ENCODE measurements around the gene CUX1. TPM values are rescaled to one million over a fixed set of nuclear protein-coding genes. Genes with fewer than 3 reads are reported as not detected.
A peak's percentile ranks its signal among the peaks of the same experiment; 100 is the strongest.

The CUX1 gene
- total RNA-seq, 2 donors from 2014 or later: 24.7 to 26.2 TPM

DNA sequence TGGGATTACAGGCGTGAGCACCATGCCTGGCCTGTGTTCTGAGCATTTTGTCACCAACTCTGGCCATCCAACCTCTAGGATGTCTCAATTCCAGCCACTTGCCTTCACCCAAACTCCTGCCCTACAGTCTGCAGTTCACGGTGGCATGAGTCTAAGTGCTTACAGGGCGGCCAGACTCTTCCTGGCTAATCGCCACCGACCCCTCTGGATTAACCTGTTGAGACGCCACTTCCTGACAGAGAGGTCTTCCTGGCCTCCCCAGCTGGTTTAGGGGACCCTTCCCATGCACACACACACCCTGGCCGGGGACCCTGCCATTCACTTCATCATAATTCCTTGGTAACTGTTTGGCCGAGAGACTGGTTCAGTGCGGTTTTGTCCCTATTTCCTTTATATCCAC, 257.7 kb downstream of the CUX1 start:
- no peak overlapping the region for H3K4me3 Mint-ChIP-seq
- no peaks in the 10 kb centered on the region for H3K9me3 Mint-ChIP-seq
- no peak for ATAC-seq (replicated peaks in 1 of 2)
- H3K4me1 Mint-ChIP-seq (ENCODE audit: low read depth): no peaks in the 10 kb centered on the region
- peaks cover 3 to 6% of the 10 kb centered on the region in 2 donors for H3K36me3 Mint-ChIP-seq (ENCODE audit: insufficient read depth in 2 of 2)
- no peak overlapping the region for H3K27ac Mint-ChIP-seq
- no peak for DNase-seq
- no peaks in the 10 kb centered on the region for H3K27me3 Mint-ChIP-seq (ENCODE audit: low read depth)

- no peaks in the 10 kb centered on the region for H3K4me1 Mint-ChIP-seq (ENCODE audit: low read depth)
- peaks cover 4% of the 10 kb centered on the region in 2 donors for H3K36me3 Mint-ChIP-seq (ENCODE audit: insufficient read depth in 2 of 2)
- H3K27me3 Mint-ChIP-seq (ENCODE audit: low read depth): no peaks in the 10 kb centered on the region
- H3K4me3 Mint-ChIP-seq: no peak overlapping the region
- no peak overlapping the region for H3K27ac Mint-ChIP-seq
- ATAC-seq (replicated peaks in 1 of 2) (no peak), DNase-seq (no peak)
- no peaks in the 10 kb centered on the region for H3K9me3 Mint-ChIP-seq
Measured at GRCh38 chr7:102075553-102076135, 258.2 kb downstream of the CUX1 start.

GRCh38 chr7:102077081-102077480, 259.7 kb downstream of the CUX1 start:
- H3K4me3 Mint-ChIP-seq: no peak overlapping the region
- peaks cover 9 to 10% of the 10 kb centered on the region in 2 donors for H3K36me3 Mint-ChIP-seq (ENCODE audit: insufficient read depth in 2 of 2)
- no peaks in the 10 kb centered on the region for H3K4me1 Mint-ChIP-seq (ENCODE audit: low read depth)
- no peaks in the 10 kb centered on the region for H3K27me3 Mint-ChIP-seq (ENCODE audit: low read depth)
- H3K27ac Mint-ChIP-seq: peak overlapping the region; percentile 4
- ATAC-seq (replicated peaks in 1 of 2): no peak
- DNase-seq: no peak
- H3K9me3 Mint-ChIP-seq: peaks cover 0 to 4% of the 10 kb centered on the region in 2 donors

DNA sequence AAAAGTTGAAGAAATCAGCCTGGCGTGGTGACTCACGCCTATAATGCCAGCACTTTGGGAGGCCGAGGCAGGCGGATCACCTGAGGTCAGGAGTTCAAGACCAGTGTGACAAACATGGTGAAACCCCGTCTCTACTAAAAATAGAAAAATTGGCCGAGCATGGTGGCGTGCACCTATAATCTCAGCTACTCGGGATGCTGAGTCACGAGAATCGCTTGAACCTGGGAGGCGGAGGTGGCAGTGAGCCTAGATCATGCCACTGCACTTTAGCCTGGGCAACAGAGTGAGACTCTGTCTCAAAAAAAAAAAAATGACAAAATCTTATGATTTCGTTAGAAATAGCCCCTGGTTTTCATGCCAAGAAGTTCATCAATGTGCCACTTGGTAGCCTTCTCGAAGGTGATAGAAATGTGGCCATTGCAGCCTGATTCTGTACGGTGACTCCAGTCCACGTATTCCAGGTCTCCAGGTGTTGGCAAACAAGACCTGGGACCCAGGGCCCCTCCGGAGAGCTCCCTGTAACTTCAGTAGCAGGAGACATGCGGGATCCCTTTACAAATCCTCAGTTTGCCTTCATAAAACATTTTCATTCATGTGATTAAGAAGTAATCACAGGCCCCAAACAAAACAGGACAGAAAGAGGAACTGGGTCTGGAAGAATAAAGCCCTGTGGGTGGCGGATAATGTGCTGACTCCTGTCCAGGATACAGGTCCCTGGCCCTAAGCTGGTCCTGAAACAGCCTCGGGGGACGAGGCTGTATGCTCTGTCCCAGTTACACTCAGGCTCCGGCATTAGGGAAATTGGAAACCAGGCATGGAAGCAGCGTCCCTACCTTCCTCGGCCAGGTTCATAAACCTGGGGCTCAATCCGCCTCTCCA, 262.0 kb downstream of the CUX1 start:
- Mint-ChIP-seq H3K4me3 (no peak overlapping the region), H3K4me1 (ENCODE audit: low read depth) (no peaks in the 10 kb centered on the region), H3K27ac (no peak overlapping the region), H3K36me3 (ENCODE audit: insufficient read depth in 2 of 2) (peaks cover 9 to 13% of the 10 kb centered on the region in 2 donors), H3K9me3 (peaks cover 0 to 4% of the 10 kb centered on the region in 2 donors), H3K27me3 (ENCODE audit: low read depth) (no peaks in the 10 kb centered on the region)
- ATAC-seq (replicated peaks in 1 of 2): no peak
- DNase-seq: no peak

GRCh38 chr7:102080019-102080433, 262.6 kb downstream of the CUX1 start:
- Mint-ChIP-seq H3K9me3 (peaks cover 0 to 4% of the 10 kb centered on the region in 2 donors), H3K36me3 (ENCODE audit: insufficient read depth in 2 of 2) (peaks cover 9 to 13% of the 10 kb centered on the region in 2 donors), H3K4me1 (ENCODE audit: low read depth) (no peaks in the 10 kb centered on the region), H3K4me3 (no peak overlapping the region), H3K27me3 (ENCODE audit: low read depth) (no peaks in the 10 kb centered on the region), H3K27ac (no peak overlapping the region)
- DNase-seq (no peak), ATAC-seq (replicated peaks in 1 of 2) (no peak)

DNA sequence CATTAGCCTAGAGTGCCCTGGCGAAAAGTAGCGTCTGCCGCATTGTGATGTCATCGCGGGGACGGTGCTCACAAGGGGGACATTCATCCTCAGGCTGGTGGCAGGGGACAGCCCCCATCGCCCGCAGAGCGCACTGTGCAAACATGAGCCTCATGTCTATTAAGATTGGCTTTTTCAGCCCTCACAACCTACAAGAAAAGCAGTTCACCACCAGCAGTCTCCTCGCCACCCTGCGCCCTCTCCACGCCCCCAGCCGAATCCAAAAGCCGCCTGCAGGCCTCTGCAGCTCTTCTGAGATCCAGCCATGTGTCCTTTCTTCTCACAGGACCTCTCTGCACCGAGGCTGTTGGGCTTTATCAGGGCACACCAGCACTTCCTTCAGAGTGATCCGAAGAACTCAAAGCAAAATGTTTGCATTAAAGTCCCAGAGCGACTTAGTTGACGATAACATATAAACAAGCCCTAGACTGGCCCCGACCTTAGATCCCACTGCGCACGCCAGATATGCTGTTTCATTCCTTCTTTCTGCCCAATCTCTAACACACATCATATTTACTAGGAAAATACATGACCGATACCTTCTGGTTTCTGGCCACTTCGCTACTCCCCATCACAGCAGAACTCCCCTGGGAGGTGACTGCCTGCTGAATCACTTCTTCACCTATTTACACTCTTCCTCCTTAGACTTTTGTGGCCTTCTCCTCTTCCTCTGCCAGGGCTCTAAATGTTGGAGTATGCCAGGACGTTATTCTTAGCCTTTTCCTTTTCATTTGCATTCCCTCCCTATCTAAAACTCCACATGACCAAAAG, 263.2 kb downstream of the CUX1 start:
- Mint-ChIP-seq H3K4me1 (ENCODE audit: low read depth) (no peaks in the 10 kb centered on the region), H3K36me3 (ENCODE audit: insufficient read depth in 2 of 2) (peaks cover 14 to 15% of the 10 kb centered on the region in 2 donors), H3K27ac (no peak overlapping the region), H3K9me3 (peaks cover 4 to 5% of the 10 kb centered on the region in 2 donors), H3K27me3 (ENCODE audit: low read depth) (no peaks in the 10 kb centered on the region), H3K4me3 (no peak overlapping the region)
- ATAC-seq (replicated peaks in 1 of 2): no peak
- no peak for DNase-seq

GRCh38 chr7:102081244-102081627, 263.8 kb downstream of the CUX1 start:
- Mint-ChIP-seq H3K4me1 (ENCODE audit: low read depth) (no peaks in the 10 kb centered on the region), H3K27ac (no peak overlapping the region), H3K36me3 (ENCODE audit: insufficient read depth in 2 of 2) (peaks cover 17 to 18% of the 10 kb centered on the region in 2 donors)

DNA sequence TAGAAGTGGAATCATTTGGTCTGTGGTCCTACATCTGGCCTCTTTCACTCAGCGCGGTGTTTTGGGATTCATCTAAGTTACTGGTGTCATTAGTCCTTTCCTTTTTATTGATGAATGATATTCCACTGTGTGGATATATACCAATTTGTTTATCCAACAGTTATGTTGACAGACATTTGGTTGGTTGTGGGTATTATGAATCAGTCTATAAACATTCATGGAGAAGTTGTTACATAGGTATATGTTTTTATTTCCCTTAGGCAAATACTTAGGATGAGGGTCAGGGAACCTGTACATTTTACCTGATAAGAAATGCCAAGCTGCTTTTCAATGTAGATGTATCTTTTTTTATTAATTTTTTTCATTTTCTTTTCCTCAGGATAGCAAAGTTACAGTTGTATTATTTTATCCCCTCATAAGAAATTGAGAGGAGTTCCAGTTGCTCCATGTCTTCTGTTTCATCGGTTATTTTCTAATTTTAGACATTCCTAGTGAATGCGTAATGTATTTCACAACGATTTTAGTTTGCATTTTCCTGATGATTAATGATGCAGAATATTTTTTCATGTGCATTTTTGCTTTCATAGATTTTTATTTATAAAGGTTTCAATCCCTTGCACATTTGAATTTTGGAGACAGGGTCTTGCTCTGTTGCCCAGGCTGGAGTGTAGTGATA, 265.4 kb downstream of the CUX1 start:
- H3K27ac Mint-ChIP-seq: no peak overlapping the region
- no peaks in the 10 kb centered on the region for H3K27me3 Mint-ChIP-seq (ENCODE audit: low read depth)
- peaks cover 6 to 9% of the 10 kb centered on the region in 2 donors for H3K9me3 Mint-ChIP-seq
- no peak overlapping the region for H3K4me3 Mint-ChIP-seq
- no peak for DNase-seq
- H3K4me1 Mint-ChIP-seq (ENCODE audit: low read depth): no peaks in the 10 kb centered on the region
- peaks cover 18 to 21% of the 10 kb centered on the region in 2 donors for H3K36me3 Mint-ChIP-seq (ENCODE audit: insufficient read depth in 2 of 2)
- no peak for ATAC-seq (replicated peaks in 1 of 2)

More at GRCh38 chr7:102081244-102081627, 263.8 kb downstream of the CUX1 start:
- DNase-seq: no peak
- no peaks in the 10 kb centered on the region for H3K27me3 Mint-ChIP-seq (ENCODE audit: low read depth)
- peaks cover 6% of the 10 kb centered on the region in 2 donors for H3K9me3 Mint-ChIP-seq
- no peak for ATAC-seq (replicated peaks in 1 of 2)
- H3K4me3 Mint-ChIP-seq: no peak overlapping the region

DNA sequence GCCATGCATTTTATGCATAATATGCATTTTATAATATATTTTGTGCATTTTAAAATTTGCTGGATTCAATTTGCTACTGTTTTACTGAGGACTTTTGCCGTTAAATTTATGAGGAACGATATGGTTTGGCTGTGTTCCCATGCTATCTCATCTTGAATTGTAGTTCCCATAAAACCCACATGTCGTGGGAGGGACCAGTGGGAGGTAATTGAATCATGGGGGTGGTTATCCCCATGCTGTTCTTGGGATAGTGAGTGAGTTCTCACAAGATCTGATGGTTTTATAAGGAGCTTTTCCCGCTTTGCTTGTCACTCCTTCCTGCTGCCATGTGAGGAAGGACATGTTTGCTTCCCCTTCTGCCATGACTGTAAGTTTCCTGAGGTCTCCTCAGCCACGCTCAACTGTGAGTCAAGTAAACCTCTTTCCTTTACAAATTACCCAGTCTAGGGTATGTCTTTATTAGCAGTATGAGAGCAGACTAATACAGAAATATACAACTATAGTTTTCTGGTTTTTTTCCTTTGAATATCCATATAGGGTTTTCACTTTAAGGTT, 267.9 kb downstream of the CUX1 start:
- Mint-ChIP-seq H3K4me3 (no peak overlapping the region), H3K4me1 (ENCODE audit: low read depth) (no peaks in the 10 kb centered on the region), H3K36me3 (ENCODE audit: insufficient read depth in 2 of 2) (peaks cover 26 to 27% of the 10 kb centered on the region in 2 donors), H3K9me3 (peaks cover 9 to 13% of the 10 kb centered on the region in 2 donors), H3K27ac (no peak overlapping the region), H3K27me3 (ENCODE audit: low read depth) (no peaks in the 10 kb centered on the region)
- no peak for DNase-seq
- no peak for ATAC-seq (replicated peaks in 1 of 2)

GRCh38 chr7:102089175-102090098, 272.0 kb downstream of the CUX1 start:
- Mint-ChIP-seq H3K36me3 (ENCODE audit: insufficient read depth in 2 of 2) (peaks cover 14 to 17% of the 10 kb centered on the region in 2 donors), H3K27me3 (ENCODE audit: low read depth) (no peaks in the 10 kb centered on the region), H3K27ac (no peak overlapping the region), H3K4me3 (no peak overlapping the region), H3K9me3 (peaks cover 5 to 13% of the 10 kb centered on the region in 2 donors), H3K4me1 (ENCODE audit: low read depth) (no peaks in the 10 kb centered on the region)
- DNase-seq (no peak), ATAC-seq (replicated peaks in 1 of 2) (no peak)

DNA sequence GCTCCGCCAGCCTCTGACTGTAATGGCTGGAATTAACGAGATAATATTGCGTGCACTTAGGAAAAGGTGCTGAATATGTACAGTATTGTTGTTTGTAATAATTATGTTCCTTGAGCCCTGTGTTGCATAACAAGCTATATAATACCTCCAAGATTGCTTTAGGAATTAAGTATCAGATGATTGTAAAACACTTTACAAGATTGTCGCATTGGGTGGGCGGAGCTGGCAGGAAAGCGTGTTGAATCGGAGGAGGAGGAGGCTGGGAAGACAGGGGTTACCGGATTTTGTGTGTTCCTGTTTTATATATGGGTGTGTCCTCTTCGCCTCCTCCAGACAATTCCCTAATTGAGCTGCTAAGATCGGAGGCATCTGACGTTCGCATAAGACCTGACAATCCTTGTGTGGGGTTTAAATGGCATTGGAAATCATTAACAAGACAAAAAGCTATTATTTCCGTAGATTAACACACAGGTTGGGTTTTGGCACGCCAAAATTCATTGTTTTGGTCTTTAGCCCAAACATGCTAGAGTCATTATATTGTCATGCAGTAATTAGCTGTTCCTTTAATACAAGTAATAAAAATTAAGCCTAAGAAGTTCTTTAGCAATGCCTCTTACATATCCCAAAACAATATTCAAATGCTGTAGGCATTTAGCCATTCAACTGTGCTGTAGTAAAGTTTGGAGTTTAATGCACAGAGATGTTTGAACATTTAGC, 276.3 kb downstream of the CUX1 start:
- peaks cover 5% of the 10 kb centered on the region in 2 donors for H3K36me3 Mint-ChIP-seq (ENCODE audit: insufficient read depth in 2 of 2)
- no peak for ATAC-seq (replicated peaks in 1 of 2)
- no peak overlapping the region for H3K27ac Mint-ChIP-seq
- no peaks in the 10 kb centered on the region for H3K27me3 Mint-ChIP-seq (ENCODE audit: low read depth)
- peaks cover 0 to 5% of the 10 kb centered on the region in 2 donors for H3K9me3 Mint-ChIP-seq
- no peak overlapping the region for H3K4me3 Mint-ChIP-seq
- DNase-seq: no peak
- H3K4me1 Mint-ChIP-seq (ENCODE audit: low read depth): no peaks in the 10 kb centered on the region
